LNCAP (cell line): ENCODE measurements around the gene CNTLN.

Experiments
- TF ChIP-seq, protein P1 (sequence below): fragments of 450-650 bp; IDR thresholded peaks from 2 replicates; pipeline ENCODE4 v1.5.1; 2017; ENCODE audit warnings: mild to moderate bottlenecking

The CNTLN gene

DNA sequence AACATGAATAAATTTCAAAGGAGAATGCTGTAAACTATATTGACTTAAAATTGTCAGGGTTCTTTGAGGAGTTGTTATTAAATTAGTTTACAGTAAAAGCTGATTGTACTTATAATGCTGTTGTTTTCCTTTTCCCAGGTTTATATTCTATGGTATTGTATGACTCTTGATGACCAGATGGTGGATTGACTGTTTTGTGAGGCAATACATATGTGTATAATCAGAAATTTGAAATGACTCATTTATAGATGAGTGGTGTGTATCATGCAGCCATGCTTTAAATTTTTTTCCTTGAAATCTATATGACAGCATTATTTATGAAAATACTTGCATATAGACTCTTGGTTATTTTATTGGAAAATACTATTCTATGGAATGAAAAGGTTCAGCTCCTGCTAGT lies 195.3 kb downstream of the CNTLN start:
- TF ChIP-seq, protein P1, sequence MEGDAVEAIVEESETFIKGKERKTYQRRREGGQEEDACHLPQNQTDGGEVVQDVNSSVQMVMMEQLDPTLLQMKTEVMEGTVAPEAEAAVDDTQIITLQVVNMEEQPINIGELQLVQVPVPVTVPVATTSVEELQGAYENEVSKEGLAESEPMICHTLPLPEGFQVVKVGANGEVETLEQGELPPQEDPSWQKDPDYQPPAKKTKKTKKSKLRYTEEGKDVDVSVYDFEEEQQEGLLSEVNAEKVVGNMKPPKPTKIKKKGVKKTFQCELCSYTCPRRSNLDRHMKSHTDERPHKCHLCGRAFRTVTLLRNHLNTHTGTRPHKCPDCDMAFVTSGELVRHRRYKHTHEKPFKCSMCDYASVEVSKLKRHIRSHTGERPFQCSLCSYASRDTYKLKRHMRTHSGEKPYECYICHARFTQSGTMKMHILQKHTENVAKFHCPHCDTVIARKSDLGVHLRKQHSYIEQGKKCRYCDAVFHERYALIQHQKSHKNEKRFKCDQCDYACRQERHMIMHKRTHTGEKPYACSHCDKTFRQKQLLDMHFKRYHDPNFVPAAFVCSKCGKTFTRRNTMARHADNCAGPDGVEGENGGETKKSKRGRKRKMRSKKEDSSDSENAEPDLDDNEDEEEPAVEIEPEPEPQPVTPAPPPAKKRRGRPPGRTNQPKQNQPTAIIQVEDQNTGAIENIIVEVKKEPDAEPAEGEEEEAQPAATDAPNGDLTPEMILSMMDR: no peak

DNA sequence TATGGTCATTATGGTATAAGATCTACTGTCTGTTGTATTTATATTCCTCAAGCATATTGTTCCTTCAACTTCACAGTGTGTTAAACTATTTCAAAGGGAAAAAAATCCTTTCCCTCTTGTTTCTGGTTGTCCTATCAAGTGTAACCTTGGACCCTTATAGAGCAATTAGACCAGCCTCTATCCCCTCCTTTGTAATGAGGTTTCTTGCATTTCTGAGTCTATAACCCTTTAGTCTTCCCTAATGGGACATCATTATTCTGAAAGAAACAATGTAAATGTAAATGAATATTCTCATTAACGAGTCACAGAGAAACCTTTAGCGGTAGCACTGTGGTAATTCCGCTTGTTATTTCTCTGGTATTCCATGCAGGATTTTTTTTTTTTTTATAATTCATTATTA lies 197.3 kb downstream of the CNTLN start:
- TF ChIP-seq, protein P1: no peak

DNA sequence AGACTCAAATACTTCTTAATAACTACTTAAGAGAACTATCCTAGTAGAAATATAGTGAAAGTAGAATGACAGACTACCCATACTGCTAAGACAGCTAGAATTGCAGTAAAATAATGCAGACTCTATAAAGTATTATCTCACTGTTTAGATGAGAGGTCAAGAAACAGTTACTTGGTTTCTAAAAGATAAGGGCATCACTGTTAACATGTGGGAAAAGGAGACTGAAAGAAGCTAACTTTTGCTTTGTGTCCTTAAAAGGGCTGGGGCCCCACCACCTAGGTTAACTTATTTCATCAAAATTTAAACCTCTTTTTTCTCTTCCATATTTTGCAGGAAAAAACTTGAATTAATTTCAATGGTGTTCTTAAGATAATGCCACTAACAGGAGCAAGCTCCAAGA lies 204.3 kb downstream of the CNTLN start:
- TF ChIP-seq, protein P1: no peak

DNA sequence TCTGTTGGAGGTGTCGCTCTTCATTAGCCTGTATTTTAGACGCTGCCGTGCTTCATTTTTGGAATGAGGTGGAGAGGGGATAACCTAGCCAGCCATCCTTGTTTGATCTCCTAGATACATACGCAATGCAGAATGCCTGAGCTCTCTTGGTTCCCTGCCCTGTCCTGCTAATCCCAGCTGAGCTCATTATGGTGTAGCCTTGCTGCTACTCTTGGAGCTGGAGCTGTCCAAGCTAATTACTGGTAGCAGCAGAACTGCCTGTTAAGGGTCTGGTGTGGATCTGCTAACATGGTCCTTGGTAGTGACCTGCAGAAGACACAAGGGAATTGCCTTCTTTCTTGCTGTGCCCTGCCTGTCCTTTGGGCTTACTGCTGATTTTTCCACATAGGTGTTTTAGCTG lies 207.9 kb downstream of the CNTLN start:
- TF ChIP-seq, protein P1: no peak

DNA sequence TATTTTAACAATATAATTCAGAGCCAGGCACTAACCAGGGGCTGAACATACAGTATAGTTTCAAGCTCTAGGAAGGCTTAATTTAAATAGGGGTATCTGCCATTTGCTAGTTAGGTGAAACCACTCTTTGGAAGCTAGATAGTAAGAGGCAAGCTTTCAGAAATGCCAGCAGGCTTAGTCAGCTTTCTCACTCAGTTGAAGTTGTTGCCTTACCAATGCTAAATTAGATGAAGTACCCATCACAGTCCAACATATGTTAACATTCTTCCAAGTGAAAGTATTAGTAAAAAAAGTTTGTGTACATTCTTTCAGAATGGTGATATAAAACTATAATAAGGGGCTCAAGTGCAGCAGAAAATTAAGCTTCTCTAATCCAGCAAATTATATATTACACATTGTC lies 215.0 kb downstream of the CNTLN start:
- TF ChIP-seq, protein P1: no peak

DNA sequence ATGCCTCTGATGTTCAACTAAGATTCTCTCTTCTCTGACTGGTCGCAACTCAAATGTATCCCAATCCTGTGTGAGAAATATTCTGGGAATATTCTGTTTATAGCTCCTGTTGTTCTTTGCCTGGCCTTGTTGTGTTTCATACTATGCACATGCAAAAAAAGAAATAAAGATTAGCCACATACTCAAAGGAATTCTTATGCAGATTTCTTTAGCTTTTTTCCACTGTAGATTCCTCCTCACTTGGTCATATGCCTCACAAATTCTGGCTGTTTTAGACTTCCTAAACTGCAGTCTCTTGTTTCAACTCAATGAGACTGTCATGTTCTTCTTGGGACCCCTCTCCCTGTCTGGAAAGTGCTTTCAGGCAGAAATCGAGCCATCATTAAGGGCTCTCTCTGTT lies 226.5 kb downstream of the CNTLN start:
- TF ChIP-seq, protein P1: no peak

DNA sequence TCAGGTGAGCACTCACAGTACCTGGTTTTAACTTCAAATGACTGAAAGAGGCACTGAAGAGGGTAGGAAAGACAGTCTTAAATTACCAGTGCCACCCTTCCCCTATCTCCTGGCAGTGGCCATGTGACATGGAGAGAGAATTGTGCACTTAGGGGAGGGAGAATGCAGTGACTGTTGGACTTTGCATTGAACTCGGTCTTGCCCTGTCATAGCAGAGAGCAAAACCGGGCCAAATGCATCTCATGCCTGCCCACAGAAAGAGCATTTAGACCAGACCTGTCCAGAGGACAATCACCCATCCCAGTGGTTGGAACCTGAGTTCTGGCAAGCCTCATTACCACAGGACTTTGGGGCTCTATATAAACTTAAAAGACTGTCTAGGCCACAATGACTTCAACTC lies 232.2 kb downstream of the CNTLN start:
- TF ChIP-seq, protein P1: no peak

DNA sequence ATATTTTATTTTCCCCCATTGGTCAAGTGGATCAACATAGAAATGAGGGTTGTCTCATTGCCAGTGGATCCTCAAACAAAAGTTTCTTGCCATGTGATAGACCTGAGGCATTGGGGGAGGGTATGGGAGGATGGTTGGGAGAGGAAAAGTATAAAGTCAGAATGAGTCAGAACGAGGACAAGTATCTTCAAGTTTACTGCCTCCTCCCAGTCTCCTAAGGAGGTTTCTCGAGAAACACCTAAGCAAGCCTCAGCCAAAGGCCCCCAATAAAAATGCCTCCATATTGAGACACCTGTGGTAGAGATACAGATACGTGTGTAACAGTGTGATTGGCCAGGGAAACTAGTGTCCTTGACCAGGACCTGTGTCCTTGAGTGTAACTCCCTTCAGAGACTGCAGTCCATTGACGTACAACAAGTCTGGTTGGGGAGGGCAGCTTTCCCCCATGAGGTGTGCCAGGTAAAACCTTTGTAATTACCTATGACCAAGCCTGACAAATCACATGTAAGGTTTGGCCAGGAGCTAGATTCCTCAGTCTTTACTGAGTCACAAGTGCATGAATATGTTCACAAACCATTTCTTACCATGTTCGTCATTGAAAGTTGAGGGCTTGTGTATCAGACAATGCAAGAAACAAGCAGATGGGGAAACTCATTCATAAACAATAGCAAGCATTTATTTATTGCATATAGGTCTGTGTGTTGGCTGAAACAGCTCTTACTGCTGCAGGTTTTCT lies 245.5 kb downstream of the CNTLN start:
- TF ChIP-seq, protein P1: no peak
